IMR-90 (cell line): ENCODE results near the gene TGM6. TPM values are rescaled to one million over a fixed set of nuclear protein-coding genes. Genes with fewer than 3 reads are reported as not detected.

Source experiments
- ATAC-seq: fragments of 200-7000 bp; cut with Tn5 transposase; 2 replicates; pipeline ENCODE4 v1.9.1; 2020; ENCODE audit warnings: low read depth, mild to moderate bottlenecking, moderate library complexity
- BruUV-seq: library from RNA; stranded (reverse); fragments of 400-500 nt; replicated peaks from 2 replicates; lab custom pipeline; 2021; lab: Mats Ljungman, UMichigan
- CTCF ChIA-PET: fragments of 300-600 bp; formaldehyde crosslinking; extraction: SDS; loops from one replicate; lab custom pipeline; 2021; ENCODE audit warnings: antibody characterized with exemption; lab: Yijun Ruan, JAX
- POLR2A ChIA-PET: fragments of 300-600 bp; sonication (Branson Sonifier 250); formaldehyde crosslinking; loops from one replicate; lab custom pipeline; 2022; ENCODE audit warnings: antibody characterized with exemption; ENCODE audit not compliant: unreplicated experiment; lab: Charles Lee
- DNase-seq: peaks from one replicate; pipeline ENCODE4 v3.0.0; 2013
- H2AFZ ChIP-seq: replicated peaks from 2 replicates; pipeline ENCODE3; 2013; ENCODE audit warnings: low read length, mild to moderate bottlenecking; ENCODE audit not compliant: poor library complexity
- H2AK5ac ChIP-seq: 2 replicates; pipeline ENCODE4 v1.6.1; 2013; ENCODE audit warnings: low read depth, low read length, inconsistent platforms
- H2AK9ac ChIP-seq: replicated peaks from 2 replicates; pipeline ENCODE3; 2013; ENCODE audit warnings: mild to moderate bottlenecking, low read depth, low read length, moderate library complexity; ENCODE audit not compliant: poor library complexity
- H2BK120ac ChIP-seq: 2 replicates; pipeline ENCODE4 v1.6.1; 2013; ENCODE audit warnings: low read depth, low read length, inconsistent platforms
- H2BK15ac ChIP-seq: 3 replicates; pipeline ENCODE4 v1.6.1; 2013; ENCODE audit warnings: low read depth, low read length, inconsistent platforms
- H2BK20ac ChIP-seq: 2 replicates; pipeline ENCODE4 v1.6.1; 2013; ENCODE audit warnings: low read depth, mild to moderate bottlenecking, inconsistent platforms, low read length, moderate library complexity
- H2BK5ac ChIP-seq: 2 replicates; pipeline ENCODE4 v1.6.1; 2013; ENCODE audit warnings: mild to moderate bottlenecking, low read depth, low read length, inconsistent platforms; ENCODE audit not compliant: poor library complexity, severe bottlenecking
- H3K14ac ChIP-seq: replicated peaks from 2 replicates; pipeline ENCODE4 v1.6.1; 2013; ENCODE audit warnings: low read depth, low read length, inconsistent platforms
- H3K18ac ChIP-seq: 2 replicates; pipeline ENCODE4 v1.6.1; 2013; ENCODE audit warnings: low read depth, low read length, control low read depth
- H3K23ac ChIP-seq: 2 replicates; pipeline ENCODE4 v1.6.1; 2013; ENCODE audit warnings: low read depth, low read length, inconsistent platforms
- H3K27ac ChIP-seq: 2 replicates; pipeline ENCODE4 v1.5.1; 2013; ENCODE audit warnings: mild to moderate bottlenecking, control low read depth, low read length; ENCODE audit not compliant: insufficient read depth
- H3K27me3 ChIP-seq: 2 replicates; pipeline ENCODE4 v1.6.1; 2013; ENCODE audit warnings: low read length; ENCODE audit not compliant: control insufficient read depth, insufficient read depth
- H3K36me3 ChIP-seq: 2 replicates; pipeline ENCODE4 v1.6.1; 2013; ENCODE audit warnings: low read length, mixed read lengths; ENCODE audit not compliant: control insufficient read depth, insufficient read depth
- H3K4ac ChIP-seq: 2 replicates; pipeline ENCODE4 v1.6.1; 2013; ENCODE audit warnings: low read depth, low read length, inconsistent platforms
- H3K4me1 ChIP-seq: 2 replicates; pipeline ENCODE4 v1.6.1; 2013; ENCODE audit warnings: low read length, mixed read lengths; ENCODE audit not compliant: control insufficient read depth, insufficient read depth
- H3K4me2 ChIP-seq: 2 replicates; pipeline ENCODE4 v1.6.1; 2013; ENCODE audit warnings: low read depth, mild to moderate bottlenecking, control low read depth, low read length, moderate library complexity
- H3K4me3 ChIP-seq: 2 replicates; pipeline ENCODE4 v1.5.1; 2013; ENCODE audit warnings: low read depth, mild to moderate bottlenecking, control low read depth, low read length, moderate library complexity; ENCODE audit not compliant: insufficient read depth
- H3K56ac ChIP-seq: 2 replicates; pipeline ENCODE4 v1.6.1; 2013; ENCODE audit warnings: low read length, inconsistent platforms; ENCODE audit not compliant: insufficient read depth; ENCODE audit errors: extremely low read depth
- H3K79me1 ChIP-seq, 2 experiments: 2 replicates each; pipeline ENCODE4 v1.6.1; 2013; ENCODE audit warnings: low read length in 2 of 2, inconsistent platforms in 1 of 2, low read depth in 1 of 2
- H3K9ac ChIP-seq: 2 replicates; pipeline ENCODE4 v1.6.1; 2013; ENCODE audit warnings: low read depth, low read length, control low read depth
- H3K9me1 ChIP-seq: 2 replicates; pipeline ENCODE4 v1.6.1; 2013; ENCODE audit warnings: low read length, inconsistent platforms; ENCODE audit not compliant: insufficient read depth
- H3K9me3 ChIP-seq: 2 replicates; pipeline ENCODE4 v1.6.1; 2013; ENCODE audit warnings: low read length; ENCODE audit not compliant: control insufficient read depth, insufficient read depth
- H4K20me1 ChIP-seq: 2 replicates; pipeline ENCODE4 v1.6.1; 2013; ENCODE audit warnings: low read length, inconsistent platforms; ENCODE audit not compliant: insufficient read depth
- H4K5ac ChIP-seq: 2 replicates; pipeline ENCODE4 v1.6.1; 2013; ENCODE audit warnings: mild to moderate bottlenecking, low read depth, low read length, control low read depth
- H4K8ac ChIP-seq, 2 experiments: 2 replicates each; pipeline ENCODE4 v1.6.1; 2013; ENCODE audit warnings: low read depth in 2 of 2, low read length in 2 of 2, control low read depth in 1 of 2, inconsistent platforms in 1 of 2
- H4K91ac ChIP-seq: 2 replicates; pipeline ENCODE4 v1.6.1; 2013; ENCODE audit warnings: low read depth, low read length, inconsistent platforms; ENCODE audit not compliant: insufficient read depth
- BHLHE40 ChIP-seq: fragments of 150-350 bp; IDR thresholded peaks from 2 replicates; pipeline ENCODE4 v1.6.1; 2016; ENCODE audit warnings: mild to moderate bottlenecking, low read depth, low read length
- CHD1 ChIP-seq: IDR thresholded peaks from 2 replicates; pipeline ENCODE4 v1.6.1; 2012; ENCODE audit warnings: low read depth, low read length, improper control_type of control experiment
- FOS ChIP-seq: fragments of 150-350 bp; IDR thresholded peaks from 2 replicates; pipeline ENCODE4 v1.6.1; 2016; ENCODE audit warnings: low read depth, low read length
- MAFK ChIP-seq: IDR thresholded peaks from 2 replicates; pipeline ENCODE4 v1.6.1; 2012; ENCODE audit warnings: low read depth, low read length, improper control_type of control experiment
- WGBS, 2 experiments: methylation state at CpG; one replicate each; pipeline versions ENCODE4 v1.1.5 to v1.1.7; 2013; ENCODE audit warnings: missing lambda C conversion rate in 2 of 2; ENCODE audit not compliant: insufficient read length in 1 of 2; ENCODE audit errors: extremely low coverage in 2 of 2; 5-methylcytosine and 5-hydroxymethylcytosine counted together
- dilution Hi-C: fragments of 300-500 bp; cut with HindIII; formaldehyde crosslinking; loops from one replicate; pipeline ENCODE4 v1.14.3; 2018; ENCODE audit warnings: low sequenced_read_pairs; ENCODE audit not compliant: unreplicated experiment
- in situ Hi-C: fragments of 300-500 bp; cut with MboI; formaldehyde crosslinking; loops from 3 replicates; pipeline ENCODE4 v1.14.3; 2019; ENCODE audit warnings: low sequenced_read_pairs, inconsistent platforms, mixed read lengths
- intact Hi-C: fragments of 100-400 bp; cut with micrococcal nuclease; formaldehyde crosslinking; loops from 2 replicates; pipeline ENCODE4 v1.10.0; 2022
- polyA plus RNA-seq, 3 experiments: library from polyadenylated mRNA; depleted of rRNA; stranded (reverse); fragments of >200 nt; gene quantifications; 2 replicates each; pipeline ENCODE4 v1.2.3, GENCODE V29; 2012; ENCODE audit warnings: low replicate concordance in 1 of 3
- total RNA-seq: library from RNA; depleted of rRNA; stranded (reverse); fragments of >200 nt; gene quantifications from 2 replicates; pipeline ENCODE4 v1.2.3, GENCODE V29; 2012
- TF ChIP-seq, protein P1 (sequence below): fragments of 150-350 bp; IDR thresholded peaks from 2 replicates; pipeline ENCODE4 v1.6.1; 2016; ENCODE audit warnings: low read depth, mild to moderate bottlenecking, low read length, moderate library complexity, borderline replicate concordance
- TF ChIP-seq, protein P2 (sequence below): fragments of 150-350 bp; IDR thresholded peaks from 2 replicates; pipeline ENCODE4 v1.6.1; 2017; ENCODE audit warnings: mild to moderate bottlenecking, antibody characterized with exemption, low read length, low read depth

Gene TGM6
- total and polyA plus RNA-seq, 2 of the 4 experiments (the other 2 are of a cell fraction) = not detected

DNA sequence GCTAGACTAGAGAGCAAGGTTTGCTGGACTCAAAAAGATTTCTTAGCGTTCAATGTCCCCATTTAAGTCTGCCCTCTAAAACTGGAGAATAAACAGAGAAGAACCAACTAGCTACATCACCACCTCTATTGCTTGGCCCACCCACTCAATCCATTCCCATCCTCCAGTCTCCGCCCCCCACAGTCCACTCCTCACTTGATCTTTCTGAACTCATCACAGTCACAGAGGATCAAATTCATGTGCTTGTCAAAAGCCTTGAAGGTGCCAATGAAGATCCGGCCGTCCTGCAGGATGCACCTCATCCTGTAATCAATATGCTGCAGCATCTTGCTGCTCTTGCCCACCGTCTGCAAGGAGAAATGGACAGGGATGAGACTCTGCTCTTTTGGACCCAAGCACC is 86.7 kb downstream of the TGM6 start:
- no peak overlapping the region for H4K5ac ChIP-seq
- ATAC-seq (no peak), DNase-seq (no peak)
- no peak overlapping the region for H3K9ac ChIP-seq
- no peak overlapping the region for H3K4me2 ChIP-seq
- no peak overlapping the region for H2AFZ ChIP-seq
- H2AK5ac ChIP-seq = no peak overlapping the region
- H3K56ac ChIP-seq = no peak overlapping the region
- no peak overlapping the region for H2BK15ac ChIP-seq
- peaks cover 48% of the 10 kb centered on the region for H4K20me1 ChIP-seq
- no peak overlapping the region for H3K4me3 ChIP-seq
- dilution Hi-C loops (no loop called here), intact Hi-C loops (no loop called here), in situ Hi-C loops (loop anchor here (10.0 to 25.0 kb wide), 2 partner anchors 177 to 705 kb away; no protein-coding TSS in a partner anchor)
- no TSS peak for BruUV-seq
- no peak overlapping the region for H3K18ac ChIP-seq
- no peak overlapping the region for H2AK9ac ChIP-seq
- ChIA-PET CTCF (no interaction called here), POLR2A (no interaction called here)
- no peaks in the 10 kb centered on the region for H3K27me3 ChIP-seq
- no peak overlapping the region for H2BK20ac ChIP-seq
- H3K36me3 ChIP-seq = peaks cover 47% of the 10 kb centered on the region
- no peak overlapping the region; a peak in 1 of 4 replicates for H4K8ac ChIP-seq
- H3K4ac ChIP-seq = no peak overlapping the region
- H3K79me1 ChIP-seq = peaks cover 29 to 52% of the 10 kb centered on the region in 2 experiments
- no peak overlapping the region for H2BK120ac ChIP-seq
- H3K4me1 ChIP-seq = peaks cover 7% of the 10 kb centered on the region
- H3K14ac ChIP-seq = no peak overlapping the region
- no peak overlapping the region for H2BK5ac ChIP-seq
- WGBS, 2 experiments = 100% methylated on average over 3 of the region's 5 CpGs; no CpG with 5 or more reads in 1 of the 2 experiments
- no peak overlapping the region for H4K91ac ChIP-seq
- H3K9me1 ChIP-seq = peaks cover 17% of the 10 kb centered on the region
- no peak overlapping the region for H3K27ac ChIP-seq
- TF ChIP-seq MAFK (no peak), BHLHE40 (no peak), FOS (no peak), CHD1 (no peak)
- TF ChIP-seq, protein P1, sequence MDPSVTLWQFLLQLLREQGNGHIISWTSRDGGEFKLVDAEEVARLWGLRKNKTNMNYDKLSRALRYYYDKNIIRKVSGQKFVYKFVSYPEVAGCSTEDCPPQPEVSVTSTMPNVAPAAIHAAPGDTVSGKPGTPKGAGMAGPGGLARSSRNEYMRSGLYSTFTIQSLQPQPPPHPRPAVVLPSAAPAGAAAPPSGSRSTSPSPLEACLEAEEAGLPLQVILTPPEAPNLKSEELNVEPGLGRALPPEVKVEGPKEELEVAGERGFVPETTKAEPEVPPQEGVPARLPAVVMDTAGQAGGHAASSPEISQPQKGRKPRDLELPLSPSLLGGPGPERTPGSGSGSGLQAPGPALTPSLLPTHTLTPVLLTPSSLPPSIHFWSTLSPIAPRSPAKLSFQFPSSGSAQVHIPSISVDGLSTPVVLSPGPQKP = no peak
- TF ChIP-seq, protein P2, sequence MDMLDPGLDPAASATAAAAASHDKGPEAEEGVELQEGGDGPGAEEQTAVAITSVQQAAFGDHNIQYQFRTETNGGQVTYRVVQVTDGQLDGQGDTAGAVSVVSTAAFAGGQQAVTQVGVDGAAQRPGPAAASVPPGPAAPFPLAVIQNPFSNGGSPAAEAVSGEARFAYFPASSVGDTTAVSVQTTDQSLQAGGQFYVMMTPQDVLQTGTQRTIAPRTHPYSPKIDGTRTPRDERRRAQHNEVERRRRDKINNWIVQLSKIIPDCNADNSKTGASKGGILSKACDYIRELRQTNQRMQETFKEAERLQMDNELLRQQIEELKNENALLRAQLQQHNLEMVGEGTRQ = no peak
- no peaks in the 10 kb centered on the region for H3K9me3 ChIP-seq
- H3K23ac ChIP-seq = no peak overlapping the region
